Ovary (tissue), 9 donors: ENCODE measurements around the gene NR2F1-AS1. TPM values are rescaled to one million over a fixed set of nuclear protein-coding genes. Genes with fewer than 3 reads are reported as not detected.

ENCODE experiments used
- DNase-seq, 5 donors: peaks; one replicate each; pipeline ENCODE4 v3.0.0-alpha.2; 2019 to 2020
- H3K27ac ChIP-seq, 2 donors: fragments of 200-600 bp; one replicate each; pipeline versions ENCODE4 v1.5.1 to v1.8.0; 2019 to 2022
- H3K27me3 ChIP-seq: fragments of 200-600 bp; one replicate; pipeline ENCODE4 v1.8.0; 2022
- H3K36me3 ChIP-seq: fragments of 200-600 bp; sonication (generic); one replicate; pipeline ENCODE4 v1.5.1; 2019
- H3K4me1 ChIP-seq: one replicate; pipeline ENCODE4 v1.8.1; 2013; ENCODE audit warnings: mild to moderate bottlenecking, moderate library complexity; ENCODE audit not compliant: insufficient read depth
- H3K4me3 ChIP-seq: fragments of 200-600 bp; sonication (generic); one replicate; pipeline ENCODE4 v1.5.1; 2017
- H3K9me3 ChIP-seq, 2 donors: fragments of 200-600 bp in 1 of 2; sonication (generic) in 1 of 2; one replicate each; pipeline versions ENCODE4 v1.5.1 to v1.8.1; 2013 to 2019; ENCODE audit warnings: mild to moderate bottlenecking in 1 of 2, moderate library complexity in 1 of 2
- EP300 ChIP-seq: sonication (generic); formaldehyde crosslinking; IDR thresholded peaks from one replicate; pipeline ENCODE4 v1.6.1; 2017; ENCODE audit warnings: antibody characterized with exemption
- POLR2A ChIP-seq: fragments of 450-650 bp; IDR thresholded peaks from one replicate; pipeline ENCODE4 v1.6.1; 2017; ENCODE audit warnings: antibody characterized with exemption, mild to moderate bottlenecking, moderate library complexity
- WGBS, 3 donors: extraction: QIAGEN DNeasy Blood & Tissue Kit in 1 of 3; methylation state at CpG; one replicate each; pipeline versions ENCODE4 v1.1.5 to v1.1.7; 2013 to 2017; 5-methylcytosine and 5-hydroxymethylcytosine counted together
- intact Hi-C, 4 donors: fragments of 100-400 bp; cut with DNase I; formaldehyde crosslinking; loops; one replicate each; pipeline versions ENCODE4 v1.11.0 to v1.15.1; 2022 to 2023
- polyA plus RNA-seq, 2 donors: library from polyadenylated mRNA; stranded (reverse); fragments of 200-250 nt in 1 of 2; fragments of 350-450 nt in 1 of 2; fragmentation: Illumina TruSeq in 1 of 2; extraction: RNeasy Lipid Tissue Mini Kit (QIAGEN cat#74804) in 1 of 2; gene quantifications; one replicate each; pipeline ENCODE4 v1.2.3, GENCODE V29; 2013 to 2014
- total RNA-seq, 7 donors: library from RNA; depleted of rRNA in 2 of 7; stranded (reverse); fragments of >200 nt in 2 of 7; fragmentation: NEBNext Ultra II Directional in 3 of 7; extraction: Animal tissue kit (Norgen Biotek cat#: 25700) in 3 of 7; gene quantifications; one replicate each; pipeline versions ENCODE4 v1.1.0 to v1.2.4, GENCODE V29; 2016 to 2023
- TF ChIP-seq, protein P1 (sequence below), 3 donors: fragments of 450-650 bp in 2 of 3; fragments of 200-600 bp in 1 of 3; IDR thresholded peaks; one replicate each; pipeline versions ENCODE4 v1.5.1 to v1.8.0; 2016 to 2022; ENCODE audit warnings: antibody characterized with exemption in 3 of 3, mild to moderate bottlenecking in 1 of 3
- donor health status: DM: no; HTN: no; CAD: no; lungs with moderate emphysema.
- donor health status: DM: no; HTN: no; CAD: no.
- donor health status: Bipolar disorder and iron deficiency.
- donor health status: DM: yes; HTN: yes; CAD: no.
- donor health status: DM: no; HTN: no; CAD: no.
- donor health status: DM: yes; HTN: yes; CAD: no.

The NR2F1-AS1 gene
- total and polyA plus RNA-seq, 9 donors, result 20.7 to 45.7 (median 25.0) TPM

DNA sequence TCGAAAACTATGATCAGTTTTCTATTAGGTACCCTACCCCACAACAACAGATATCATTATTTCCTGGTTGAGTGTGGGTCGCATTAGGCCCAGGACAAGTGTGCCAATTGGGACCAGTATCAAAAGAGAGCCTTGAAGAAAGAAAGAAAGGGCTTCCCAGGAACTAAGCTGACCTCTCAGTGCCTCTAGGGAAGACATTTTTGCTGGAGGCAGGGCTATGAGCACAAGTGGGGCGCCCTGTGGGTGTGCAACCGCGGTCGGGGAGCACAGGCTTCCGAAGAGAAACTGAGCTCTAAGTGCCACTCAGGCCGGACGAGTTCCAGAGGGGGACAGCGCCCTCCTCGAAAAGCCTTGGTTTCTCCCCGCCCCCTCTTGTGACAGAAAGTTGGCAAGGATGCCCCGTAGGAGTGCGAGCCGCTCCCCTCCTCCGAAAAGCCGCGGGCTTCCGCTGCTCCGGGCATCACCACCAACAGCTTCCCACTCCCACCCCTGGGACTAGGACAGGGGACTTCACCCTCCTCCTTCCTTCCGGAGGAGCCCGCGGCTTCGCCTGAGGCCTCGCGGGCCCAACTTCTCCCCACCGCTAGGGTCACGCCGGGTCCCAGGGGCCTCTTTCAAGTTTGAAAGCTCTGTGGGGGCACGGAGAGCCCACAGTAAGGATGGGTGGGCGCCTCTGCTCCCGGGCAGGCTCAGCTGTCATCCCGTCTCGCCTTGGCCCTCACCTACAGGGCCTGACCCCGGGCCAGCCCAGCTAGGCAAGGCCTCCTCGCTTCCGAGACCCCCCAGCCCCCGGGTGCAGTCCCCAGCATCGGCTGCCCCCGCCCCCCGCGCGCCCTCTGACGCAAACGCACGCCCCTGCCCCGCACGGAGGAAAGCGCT is 2.0 kb downstream of the NR2F1-AS1 start:
- DNase-seq, result peak; percentile 78 to 83 (median 79)

DNA sequence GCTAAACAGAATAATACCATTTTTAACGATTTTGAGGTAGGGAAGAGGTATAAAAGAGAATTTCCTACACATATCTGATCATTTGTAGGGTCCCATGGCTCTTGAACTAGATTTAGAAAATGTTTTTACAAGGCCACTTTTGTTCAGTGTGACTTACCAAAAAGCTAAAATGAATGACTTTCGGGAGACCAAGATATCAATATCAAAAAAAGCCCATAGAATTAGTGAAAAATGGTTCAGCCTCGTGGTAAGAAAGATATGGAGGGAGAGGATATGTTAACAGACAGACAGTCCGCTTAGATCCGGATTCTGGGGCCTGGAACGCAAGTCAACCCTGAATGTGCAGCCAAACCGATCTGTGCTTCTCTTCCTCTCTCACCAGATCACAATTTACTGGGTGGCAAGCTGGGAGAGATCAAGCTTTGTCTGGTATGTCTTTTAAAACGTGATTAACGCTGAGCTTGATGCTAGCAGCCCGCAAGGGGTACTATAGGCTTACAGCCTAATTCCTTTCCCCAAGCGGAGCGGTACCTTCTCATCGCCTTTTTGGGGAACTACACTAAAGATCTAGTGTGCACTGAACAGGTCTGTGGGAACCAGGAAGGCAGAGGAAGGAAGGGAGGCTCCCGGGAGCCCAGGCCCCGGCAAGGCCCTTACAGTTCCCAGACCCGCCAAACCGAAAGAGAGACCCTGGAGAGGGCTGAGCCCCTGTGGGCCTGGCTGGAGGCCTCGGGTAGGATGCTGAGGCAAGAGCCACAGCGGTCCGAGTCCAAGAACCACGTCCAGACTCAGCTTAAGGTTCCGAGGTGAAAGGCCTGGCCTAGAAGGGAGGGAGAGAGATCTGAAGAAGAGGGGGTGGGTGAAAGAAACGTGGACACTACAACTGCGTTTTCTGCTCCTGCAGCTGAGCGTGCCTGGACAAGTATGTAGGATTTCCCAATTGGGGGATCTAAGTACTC is 2.9 kb downstream of the NR2F1-AS1 start:
- DNase-seq, result no peak
- intact Hi-C loops, result loop anchor here in 3 of 4 donors (2.0 to 10.0 kb wide), 3 partner anchors 46 to 483 kb away; no protein-coding TSS in a partner anchor
- H3K27me3 ChIP-seq, result no peaks in the 10 kb centered on the region
- H3K4me3 ChIP-seq, result peak overlapping the region; percentile 9
- peak overlapping the region; percentile 89 to 95 for H3K27ac ChIP-seq
- 72 to 74% (median 74%) methylated on average over 25 of the region's 25 CpGs for WGBS, 3 donors
- peaks cover 6% of the 10 kb centered on the region for H3K4me1 ChIP-seq
- TF ChIP-seq, protein P1, sequence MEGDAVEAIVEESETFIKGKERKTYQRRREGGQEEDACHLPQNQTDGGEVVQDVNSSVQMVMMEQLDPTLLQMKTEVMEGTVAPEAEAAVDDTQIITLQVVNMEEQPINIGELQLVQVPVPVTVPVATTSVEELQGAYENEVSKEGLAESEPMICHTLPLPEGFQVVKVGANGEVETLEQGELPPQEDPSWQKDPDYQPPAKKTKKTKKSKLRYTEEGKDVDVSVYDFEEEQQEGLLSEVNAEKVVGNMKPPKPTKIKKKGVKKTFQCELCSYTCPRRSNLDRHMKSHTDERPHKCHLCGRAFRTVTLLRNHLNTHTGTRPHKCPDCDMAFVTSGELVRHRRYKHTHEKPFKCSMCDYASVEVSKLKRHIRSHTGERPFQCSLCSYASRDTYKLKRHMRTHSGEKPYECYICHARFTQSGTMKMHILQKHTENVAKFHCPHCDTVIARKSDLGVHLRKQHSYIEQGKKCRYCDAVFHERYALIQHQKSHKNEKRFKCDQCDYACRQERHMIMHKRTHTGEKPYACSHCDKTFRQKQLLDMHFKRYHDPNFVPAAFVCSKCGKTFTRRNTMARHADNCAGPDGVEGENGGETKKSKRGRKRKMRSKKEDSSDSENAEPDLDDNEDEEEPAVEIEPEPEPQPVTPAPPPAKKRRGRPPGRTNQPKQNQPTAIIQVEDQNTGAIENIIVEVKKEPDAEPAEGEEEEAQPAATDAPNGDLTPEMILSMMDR (IDR thresholded peaks at IDR 0.05), result no peak
- TF ChIP-seq EP300, result no peak
- no peaks in the 10 kb centered on the region for H3K9me3 ChIP-seq
- H3K36me3 ChIP-seq, result no peaks in the 10 kb centered on the region

More for the DNA sequence above, 2.0 kb downstream of the NR2F1-AS1 start:
- no peaks in the 10 kb centered on the region for H3K36me3 ChIP-seq
- no peaks in the 10 kb centered on the region for H3K9me3 ChIP-seq
- WGBS, 3 donors, result 2 to 6% (median 5%) methylated on average over 41 to 49 of the region's 49 CpGs
- TF ChIP-seq POLR2A (peak; percentile 24), EP300 (no peak)
- H3K4me3 ChIP-seq, result peak overlapping the region; percentile 87
- intact Hi-C loops, result loop anchor here in 3 of 4 donors (2.0 to 10.0 kb wide), 3 partner anchors 47 to 484 kb away; no protein-coding TSS in a partner anchor
- peak overlapping the region; percentile 89 to 95 for H3K27ac ChIP-seq
- H3K27me3 ChIP-seq, result no peaks in the 10 kb centered on the region
- H3K4me1 ChIP-seq, result peaks cover 5% of the 10 kb centered on the region

DNA sequence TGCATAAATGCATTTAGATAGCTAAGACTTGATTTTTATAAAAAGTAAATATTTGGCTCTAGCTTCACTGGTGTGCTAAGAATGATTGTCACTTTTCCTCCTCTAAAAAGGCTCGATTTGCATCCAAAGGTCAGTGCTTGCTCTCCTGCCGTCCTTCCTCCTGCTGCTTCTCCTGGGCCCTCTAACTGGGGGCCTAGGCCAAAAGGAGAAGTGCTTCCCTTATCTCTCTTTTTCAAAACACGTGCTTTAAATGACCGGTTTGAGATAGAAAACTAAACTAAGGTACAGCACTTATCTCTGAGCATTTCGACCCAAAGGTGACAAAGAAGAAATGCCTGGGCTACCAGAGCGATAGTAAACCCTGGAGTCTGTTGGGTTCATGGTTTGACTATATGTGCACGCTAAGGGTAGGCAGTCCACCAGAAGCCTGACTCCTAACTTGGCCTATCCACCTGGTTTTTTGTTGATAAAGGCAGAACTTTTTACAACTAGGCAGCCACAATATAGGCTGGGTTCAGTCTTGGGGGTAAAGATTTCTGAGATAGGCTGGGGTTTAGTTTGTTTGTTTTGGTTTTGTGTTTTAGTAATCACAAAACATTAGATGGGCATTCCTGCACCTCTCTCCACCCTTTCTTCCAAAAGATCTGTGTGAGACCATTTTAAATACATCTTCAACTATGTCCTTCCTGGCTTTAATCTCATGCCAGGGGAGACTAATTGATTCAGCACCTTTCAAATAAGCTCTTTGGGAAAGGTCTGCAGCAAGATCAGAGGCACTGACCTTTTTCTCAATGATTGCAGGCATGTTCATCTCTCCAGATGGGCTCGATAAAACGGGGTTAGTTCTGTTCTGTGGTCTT is 3.8 kb downstream of the NR2F1-AS1 start:
- WGBS, 3 donors, result 71 to 77% (median 76%) methylated on average over 9 of the region's 9 CpGs
- intact Hi-C loops, result loop anchor here in 2 of 4 donors (5.0 to 10.0 kb wide), 2 partner anchors 45 to 482 kb away; no protein-coding TSS in a partner anchor
- Histone ChIP-seq H3K27ac (peak overlapping the region in 1 of 2 donors; percentile 7), H3K4me3 (no peak overlapping the region), H3K27me3 (no peaks in the 10 kb centered on the region), H3K9me3 (no peaks in the 10 kb centered on the region), H3K4me1 (peaks cover 6% of the 10 kb centered on the region), H3K36me3 (no peaks in the 10 kb centered on the region)
- no peak for DNase-seq
- TF ChIP-seq POLR2A, result no peak
- TF ChIP-seq, protein P1 (IDR thresholded peaks at IDR 0.05), result no peak
- TF ChIP-seq EP300, result no peak
